PC-3 (cell line): ENCODE results near the gene HLA-DOB. TPM values are rescaled to one million over a fixed set of nuclear protein-coding genes. Genes with fewer than 3 reads are reported as not detected.

Source experiments
- ATAC-seq: fragments of 200-7000 bp; cut with Tn5 transposase; 2 replicates; pipeline ENCODE4 v1.9.1; 2020; ENCODE audit warnings: mild to moderate bottlenecking, moderate library complexity
- BruUV-seq: library from RNA; stranded (reverse); fragments of 400-500 nt; replicated peaks from 2 replicates; lab custom pipeline; 2021; lab: Mats Ljungman, UMichigan
- CTCF ChIA-PET: fragments of 300-600 bp; sonication (Branson Sonifier 250); formaldehyde crosslinking; loops from one replicate; lab custom pipeline; 2022; ENCODE audit warnings: antibody characterized with exemption; lab: Charles Lee
- POLR2A ChIA-PET: fragments of 300-600 bp; sonication (Branson Sonifier 250); formaldehyde crosslinking; loops from one replicate; lab custom pipeline; 2022; ENCODE audit warnings: antibody characterized with exemption; ENCODE audit not compliant: unreplicated experiment; lab: Charles Lee
- DNase-seq: peaks from one replicate; pipeline ENCODE4 v3.0.0-alpha.2; 2015
- H2AFZ ChIP-seq: fragments of 300-600 bp; sonication (generic); 2 replicates; pipeline ENCODE4 v1.6.0; 2016; ENCODE audit warnings: antibody characterized with exemption, low read length
- H3F3A ChIP-seq: fragments of 300-600 bp; sonication (generic); one replicate; pipeline ENCODE4 v1.6.0; 2017; ENCODE audit warnings: antibody characterized with exemption, low read length, control low read depth, mild to moderate bottlenecking; ENCODE audit not compliant: unreplicated experiment
- H3K27ac ChIP-seq: fragments of 300-600 bp; sonication (generic); 2 replicates; pipeline ENCODE4 v1.5.1; 2016; ENCODE audit warnings: mild to moderate bottlenecking, low read length
- H3K27me3 ChIP-seq: fragments of 300-600 bp; sonication (generic); 2 replicates; pipeline ENCODE4 v1.6.1; 2016; ENCODE audit warnings: low read length, mixed read lengths
- H3K36me3 ChIP-seq: fragments of 300-600 bp; sonication (generic); 2 replicates; pipeline ENCODE4 v1.6.1; 2016; ENCODE audit warnings: low read depth, mixed run types, low read length, mixed read lengths
- H3K4me1 ChIP-seq: fragments of 300-600 bp; sonication (generic); 2 replicates; pipeline ENCODE4 v1.5.1; 2016; ENCODE audit warnings: low read length; ENCODE audit not compliant: insufficient read depth
- H3K4me2 ChIP-seq: fragments of 300-600 bp; sonication (generic); 2 replicates; pipeline ENCODE4 v1.6.0; 2016; ENCODE audit warnings: low read length
- H3K4me3 ChIP-seq: fragments of 300-600 bp; sonication (generic); 2 replicates; pipeline ENCODE4 v1.5.1; 2016; ENCODE audit warnings: mild to moderate bottlenecking, low read length, mixed read lengths
- H3K79me2 ChIP-seq: fragments of 300-600 bp; sonication (generic); 2 replicates; pipeline ENCODE4 v1.6.1; 2017; ENCODE audit warnings: low read length, mixed read lengths
- H3K9ac ChIP-seq: fragments of 300-600 bp; sonication (generic); 2 replicates; pipeline ENCODE4 v1.6.0; 2016; ENCODE audit warnings: mild to moderate bottlenecking, low read length
- H3K9me2 ChIP-seq: fragments of 300-600 bp; sonication (generic); replicated peaks from 2 replicates; pipeline ENCODE4 v1.6.1; 2016; ENCODE audit warnings: mixed run types, low read length, mixed read lengths
- H3K9me3 ChIP-seq: fragments of 300-600 bp; sonication (generic); 2 replicates; pipeline ENCODE4 v1.6.1; 2016; ENCODE audit warnings: low read length, mixed read lengths
- H4K20me1 ChIP-seq: fragments of 300-600 bp; sonication (generic); 2 replicates; pipeline ENCODE4 v1.6.1; 2016; ENCODE audit warnings: low read length, mixed read lengths
- CTCF ChIP-seq: fragments of 300-600 bp; sonication (generic); conservative IDR thresholded peaks from 2 replicates; pipeline ENCODE4 v1.5.1; 2017; ENCODE audit warnings: antibody characterized with exemption, low read depth, mild to moderate bottlenecking, low read length
- EZH2phosphoT487 ChIP-seq: fragments of 300-600 bp; sonication (generic); IDR thresholded peaks from 2 replicates; pipeline ENCODE4 v1.6.1; 2018; ENCODE audit warnings: mild to moderate bottlenecking, antibody characterized with exemption, low read length, borderline replicate concordance
- intact Hi-C: fragments of 100-400 bp; cut with micrococcal nuclease; formaldehyde crosslinking; loops from 2 replicates; pipeline ENCODE4 v1.9.0; 2023
- total RNA-seq: library from RNA; depleted of rRNA; stranded (reverse); fragments of >200 nt; gene quantifications from 2 replicates; pipeline ENCODE4 v1.2.3, GENCODE V29; 2014

HLA-DOB gene
- total RNA-seq, 1 experiment from 2014 or later = 0.29 TPM

GRCh38 chr6:32779036-32779435 lies 37.8 kb downstream of the HLA-DOB start:
- no peaks in the 10 kb centered on the region for H3K4me1 ChIP-seq
- no peaks in the 10 kb centered on the region for H4K20me1 ChIP-seq
- CTCF ChIA-PET = no interaction called here
- H3K27me3 ChIP-seq = peaks cover 45% of the 10 kb centered on the region
- TF ChIP-seq EZH2phosphoT487 = no peak
- no peak for TF ChIP-seq CTCF
- H3K79me2 ChIP-seq = no peaks in the 10 kb centered on the region
- DNase-seq (no peak), ATAC-seq (no peak)
- H3F3A ChIP-seq = no peaks in the 10 kb centered on the region
- H3K9me3 ChIP-seq = no peaks in the 10 kb centered on the region
- no peak overlapping the region for H3K4me2 ChIP-seq
- no peak overlapping the region for H3K9ac ChIP-seq
- POLR2A ChIA-PET = no interaction called here
- no peak overlapping the region for H3K27ac ChIP-seq
- no peak overlapping the region for H3K4me3 ChIP-seq
- no peaks in the 10 kb centered on the region for H3K9me2 ChIP-seq
- no peak overlapping the region for H2AFZ ChIP-seq
- no TSS peak for BruUV-seq
- intact Hi-C loops = no loop called here
- H3K36me3 ChIP-seq = no peaks in the 10 kb centered on the region

- Histone ChIP-seq H3K36me3 (no peaks in the 10 kb centered on the region), H3K4me1 (no peaks in the 10 kb centered on the region), H3F3A (no peaks in the 10 kb centered on the region), H2AFZ (no peak overlapping the region), H3K4me3 (no peak overlapping the region), H3K9me3 (no peaks in the 10 kb centered on the region), H3K9ac (no peak overlapping the region), H4K20me1 (no peaks in the 10 kb centered on the region), H3K79me2 (no peaks in the 10 kb centered on the region), H3K4me2 (no peak overlapping the region), H3K27me3 (peaks cover 67% of the 10 kb centered on the region), H3K27ac (no peak overlapping the region), H3K9me2 (no peaks in the 10 kb centered on the region)
- CTCF ChIA-PET = no interaction called here
- TF ChIP-seq CTCF (no peak), EZH2phosphoT487 (no peak)
- BruUV-seq = no TSS peak
- ATAC-seq = no peak
- POLR2A ChIA-PET = no interaction called here
- DNase-seq = no peak
- intact Hi-C loops = no loop called here
Measured at GRCh38 chr6:32775071-32775470, 41.7 kb downstream of the HLA-DOB start.

- ATAC-seq (no peak), DNase-seq (no peak)
- ChIA-PET POLR2A (no interaction called here), CTCF (no interaction called here)
- H3K9me3 ChIP-seq = no peaks in the 10 kb centered on the region
- no peaks in the 10 kb centered on the region for H3K4me1 ChIP-seq
- intact Hi-C loops = no loop called here
- peaks cover 66% of the 10 kb centered on the region for H3K27me3 ChIP-seq
- BruUV-seq = no TSS peak
- no peaks in the 10 kb centered on the region for H3K9me2 ChIP-seq
- no peak overlapping the region for H3K4me3 ChIP-seq
- H3K36me3 ChIP-seq = no peaks in the 10 kb centered on the region
- no peak overlapping the region for H2AFZ ChIP-seq
- H3K9ac ChIP-seq = no peak overlapping the region
- no peaks in the 10 kb centered on the region for H3F3A ChIP-seq
- H3K79me2 ChIP-seq = no peaks in the 10 kb centered on the region
- H4K20me1 ChIP-seq = no peaks in the 10 kb centered on the region
- no peak for TF ChIP-seq EZH2phosphoT487
- no peak for TF ChIP-seq CTCF
- H3K4me2 ChIP-seq = no peak overlapping the region
- H3K27ac ChIP-seq = no peak overlapping the region
Measured at GRCh38 chr6:32774426-32774825, 42.4 kb downstream of the HLA-DOB start.
